Stomach (tissue), 9 donors: Measurements from ENCODE around the gene OMA1. TPM values are rescaled to one million over a fixed set of nuclear protein-coding genes. Genes with fewer than 3 reads are reported as not detected.

Source experiments
- DNase-seq, 2 donors: peaks; one replicate each; pipeline versions ENCODE4 v3.0.0 to v3.0.0-alpha.2; 2013 to 2019
- H3K27ac ChIP-seq, 5 donors: fragments of 200-600 bp in 4 of 5; sonication (generic) in 4 of 5; one replicate each; pipeline ENCODE4 v1.5.1; 2013 to 2019; ENCODE audit warnings: mild to moderate bottlenecking in 1 of 5, moderate library complexity in 1 of 5
- H3K27me3 ChIP-seq, 3 donors: fragments of 200-600 bp; sonication (generic); one replicate each; pipeline ENCODE4 v1.5.1; 2017 to 2019; ENCODE audit warnings: mixed run types in 1 of 3
- H3K36me3 ChIP-seq, 4 donors: fragments of 200-600 bp; sonication (generic); 1 replicate in 3 of 4; 2 replicates in 1 of 4; pipeline ENCODE4 v1.5.1; 2016 to 2019
- H3K4me1 ChIP-seq, 4 donors: fragments of 200-600 bp; sonication (generic); one replicate each; pipeline ENCODE4 v1.5.1; 2016 to 2019
- H3K4me3 ChIP-seq, 4 donors: fragments of 200-600 bp; sonication (generic) in 3 of 4; one replicate each; pipeline ENCODE4 v1.5.1; 2016 to 2019; ENCODE audit warnings: mild to moderate bottlenecking in 1 of 4
- H3K9me3 ChIP-seq, 4 donors: fragments of 200-600 bp; sonication (generic); one replicate each; pipeline ENCODE4 v1.5.1; 2016 to 2019
- CTCF ChIP-seq, 7 experiments: fragments of 450-650 bp in 4 of 7; fragments of 200-600 bp in 3 of 7; sonication (generic) in 3 of 7; IDR thresholded peaks; one replicate each; pipeline ENCODE4 v1.5.1; 2016 to 2019; ENCODE audit warnings: antibody characterized with exemption in 7 of 7, control low read depth in 2 of 7, mild to moderate bottlenecking in 1 of 7
- EP300 ChIP-seq: sonication (generic); formaldehyde crosslinking; IDR thresholded peaks from one replicate; pipeline ENCODE4 v1.6.1; 2017; ENCODE audit warnings: antibody characterized with exemption
- POLR2A ChIP-seq, 4 donors: fragments of 450-650 bp; IDR thresholded peaks; one replicate each; pipeline ENCODE4 v1.6.1; 2016; ENCODE audit warnings: antibody characterized with exemption in 4 of 4, control low read depth in 2 of 4, mild to moderate bottlenecking in 1 of 4, moderate library complexity in 1 of 4
- POLR2AphosphoS5 ChIP-seq, 3 donors: sonication (generic); formaldehyde crosslinking; IDR thresholded peaks; one replicate each; pipeline ENCODE4 v1.6.1; 2016; ENCODE audit warnings: antibody characterized with exemption in 3 of 3
- WGBS, 5 donors: extraction: QIAGEN DNeasy Blood & Tissue Kit in 3 of 5; methylation state at CpG; one replicate each; pipeline versions ENCODE4 v1.1.5 to v1.1.7; 2013 to 2018; 5-methylcytosine and 5-hydroxymethylcytosine counted together
- intact Hi-C: fragments of 100-400 bp; cut with DNase I; formaldehyde crosslinking; loops from one replicate; pipeline ENCODE4 v1.15.1; 2023; ENCODE audit warnings: low total_unique reads
- polyA plus RNA-seq, 3 donors: library from polyadenylated mRNA; stranded (reverse); fragments of 200-250 nt; gene quantifications; one replicate each; pipeline ENCODE4 v1.2.3, GENCODE V29; 2013
- total RNA-seq, 5 donors: library from RNA; depleted of rRNA; stranded (reverse); fragments of >200 nt; gene quantifications; one replicate each; pipeline versions ENCODE4 v1.1.0 to v1.2.3, GENCODE V29; 2014 to 2016
- donor health status: healthy with polysubstance abuse.
- donor health status: Bipolar disorder and iron deficiency.
- donor health status: healthy.

OMA1 gene
- total and polyA plus RNA-seq, 8 donors: 5.8 to 55.8 (median 19.7) TPM

GRCh38 chr1:58590019-58590418 is 43.5 kb upstream of the OMA1 start:
- no peak for DNase-seq
- H3K27ac ChIP-seq: no peak overlapping the region
- H3K4me3 ChIP-seq: no peak overlapping the region
- H3K27me3 ChIP-seq: no peaks in the 10 kb centered on the region
- TF ChIP-seq POLR2A (IDR thresholded peaks at IDR 0.05): no peak
- TF ChIP-seq CTCF (IDR thresholded peaks at IDR 0.05): no peak
- no peak for TF ChIP-seq POLR2AphosphoS5 (IDR thresholded peaks at IDR 0.05)
- TF ChIP-seq EP300: no peak
- no peaks in the 10 kb centered on the region for H3K9me3 ChIP-seq
- intact Hi-C loops: no loop called here
- H3K4me1 ChIP-seq: peaks cover 7 to 22% (median 19%) of the 10 kb centered on the region in 4 donors
- no peaks in the 10 kb centered on the region for H3K36me3 ChIP-seq

- no peaks in the 10 kb centered on the region for H3K36me3 ChIP-seq
- 71 to 80% (median 75%) methylated on average over 5 of the region's 5 CpGs for WGBS, 5 donors
- H3K9me3 ChIP-seq: no peaks in the 10 kb centered on the region
- no peak for DNase-seq
- H3K27me3 ChIP-seq: no peaks in the 10 kb centered on the region
- H3K4me1 ChIP-seq: peaks cover 20 to 37% (median 28%) of the 10 kb centered on the region in 4 donors
- no peak overlapping the region for H3K27ac ChIP-seq
- H3K4me3 ChIP-seq: no peak overlapping the region
- intact Hi-C loops: no loop called here
- TF ChIP-seq EP300 (no peak), POLR2A (IDR thresholded peaks at IDR 0.05) (no peak), CTCF (IDR thresholded peaks at IDR 0.05) (no peak), POLR2AphosphoS5 (IDR thresholded peaks at IDR 0.05) (no peak)
These were observed 41.9 kb upstream of the OMA1 start for GRCh38 chr1:58588396-58588795.

GRCh38 chr1:58587667-58588066 is 41.1 kb upstream of the OMA1 start:
- no peaks in the 10 kb centered on the region for H3K27me3 ChIP-seq
- peaks cover 21 to 38% (median 25%) of the 10 kb centered on the region in 4 donors for H3K4me1 ChIP-seq
- no peak for TF ChIP-seq CTCF (IDR thresholded peaks at IDR 0.05)
- TF ChIP-seq POLR2A (IDR thresholded peaks at IDR 0.05): no peak
- no peak for TF ChIP-seq POLR2AphosphoS5 (IDR thresholded peaks at IDR 0.05)
- no peak for TF ChIP-seq EP300
- DNase-seq: no peak
- intact Hi-C loops: no loop called here
- H3K27ac ChIP-seq: no peak overlapping the region
- 94 to 97% (median 95%) methylated on average over 2 of the region's 2 CpGs for WGBS, 5 donors
- H3K36me3 ChIP-seq: no peaks in the 10 kb centered on the region
- H3K4me3 ChIP-seq: no peak overlapping the region
- H3K9me3 ChIP-seq: no peaks in the 10 kb centered on the region

- H3K4me3 ChIP-seq: no peak overlapping the region
- H3K27me3 ChIP-seq: no peaks in the 10 kb centered on the region
- DNase-seq: no peak
- intact Hi-C loops: no loop called here
- H3K27ac ChIP-seq: peak overlapping the region in 1 of 5 donors; percentile 60
- TF ChIP-seq POLR2A (IDR thresholded peaks at IDR 0.05): no peak
- TF ChIP-seq EP300: no peak
- no peak for TF ChIP-seq CTCF (IDR thresholded peaks at IDR 0.05)
- TF ChIP-seq POLR2AphosphoS5 (IDR thresholded peaks at IDR 0.05): no peak
- H3K36me3 ChIP-seq: no peaks in the 10 kb centered on the region
- peaks cover 10 to 26% (median 19%) of the 10 kb centered on the region in 4 donors for H3K4me1 ChIP-seq
- no peaks in the 10 kb centered on the region for H3K9me3 ChIP-seq
- 88 to 93% (median 91%) methylated on average over 4 of the region's 4 CpGs for WGBS, 5 donors
These were observed 39.7 kb upstream of the OMA1 start for GRCh38 chr1:58586271-58586670.
